ENCODE data around the gene PUSL1.

DNA sequence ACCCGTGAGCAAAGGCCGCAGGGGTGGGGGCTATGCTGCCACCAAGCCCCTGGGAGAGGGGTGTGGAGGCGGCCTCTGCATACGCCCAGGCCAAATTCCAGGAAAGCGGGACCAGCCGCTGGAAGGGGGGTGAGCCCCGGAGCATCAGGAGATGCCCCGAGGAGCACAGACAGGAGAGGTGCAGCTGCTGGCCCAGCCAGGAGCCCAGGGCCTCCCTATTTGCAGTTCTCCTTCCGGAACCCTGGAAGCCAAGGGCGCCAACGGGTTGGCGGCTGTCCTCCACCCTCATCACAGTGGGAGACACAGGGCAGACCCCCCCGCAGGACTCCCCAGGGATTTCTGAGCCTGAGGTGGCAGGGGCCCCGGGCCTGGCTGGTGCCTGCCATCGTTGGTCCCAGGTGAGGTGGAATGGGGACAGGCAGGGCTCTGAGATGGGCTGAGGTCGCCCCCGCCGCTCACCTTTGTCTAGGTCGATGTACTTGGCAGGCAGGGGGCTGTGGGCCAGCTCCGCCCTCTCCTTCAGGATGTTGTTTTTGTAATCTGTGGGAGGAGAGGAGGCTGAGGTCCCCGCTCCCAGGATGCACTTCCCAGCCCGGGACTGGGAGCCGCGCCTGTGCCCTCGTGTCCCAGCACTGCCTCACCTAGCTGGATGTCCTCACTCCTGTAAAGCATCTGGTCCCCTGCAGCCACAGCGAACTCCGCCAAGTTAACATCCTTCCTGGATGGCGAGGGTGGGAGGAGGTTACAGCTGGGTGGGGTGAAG, 45.2 kb downstream of the PUSL1 start:
- no peak for TF ChIP-seq EZH2 (IDR thresholded peaks at IDR 0.05; ENCODE audit: low read depth)
- TF ChIP-seq, protein P1, sequence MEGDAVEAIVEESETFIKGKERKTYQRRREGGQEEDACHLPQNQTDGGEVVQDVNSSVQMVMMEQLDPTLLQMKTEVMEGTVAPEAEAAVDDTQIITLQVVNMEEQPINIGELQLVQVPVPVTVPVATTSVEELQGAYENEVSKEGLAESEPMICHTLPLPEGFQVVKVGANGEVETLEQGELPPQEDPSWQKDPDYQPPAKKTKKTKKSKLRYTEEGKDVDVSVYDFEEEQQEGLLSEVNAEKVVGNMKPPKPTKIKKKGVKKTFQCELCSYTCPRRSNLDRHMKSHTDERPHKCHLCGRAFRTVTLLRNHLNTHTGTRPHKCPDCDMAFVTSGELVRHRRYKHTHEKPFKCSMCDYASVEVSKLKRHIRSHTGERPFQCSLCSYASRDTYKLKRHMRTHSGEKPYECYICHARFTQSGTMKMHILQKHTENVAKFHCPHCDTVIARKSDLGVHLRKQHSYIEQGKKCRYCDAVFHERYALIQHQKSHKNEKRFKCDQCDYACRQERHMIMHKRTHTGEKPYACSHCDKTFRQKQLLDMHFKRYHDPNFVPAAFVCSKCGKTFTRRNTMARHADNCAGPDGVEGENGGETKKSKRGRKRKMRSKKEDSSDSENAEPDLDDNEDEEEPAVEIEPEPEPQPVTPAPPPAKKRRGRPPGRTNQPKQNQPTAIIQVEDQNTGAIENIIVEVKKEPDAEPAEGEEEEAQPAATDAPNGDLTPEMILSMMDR (conservative IDR thresholded peaks at IDR 0.05) = no peak
